Mucosa of gallbladder (tissue), 1 donor: ENCODE data around the gene GPC3. TPM values are rescaled to one million over a fixed set of nuclear protein-coding genes. Genes with fewer than 3 reads are reported as not detected.

ENCODE experiments used
- DNase-seq: peaks from one replicate; pipeline ENCODE4 v3.0.0-alpha.2; 2020; ENCODE audit warnings: low spot score
- total RNA-seq: library from RNA; stranded (reverse); gene quantifications from one replicate; pipeline ENCODE4 v1.2.1, GENCODE V29; 2021
- donor health status: DM: no; HTN: no; CAD: no.

Gene GPC3
- total RNA-seq, 1 donor from 2014 or later = 44.7 TPM

DNA sequence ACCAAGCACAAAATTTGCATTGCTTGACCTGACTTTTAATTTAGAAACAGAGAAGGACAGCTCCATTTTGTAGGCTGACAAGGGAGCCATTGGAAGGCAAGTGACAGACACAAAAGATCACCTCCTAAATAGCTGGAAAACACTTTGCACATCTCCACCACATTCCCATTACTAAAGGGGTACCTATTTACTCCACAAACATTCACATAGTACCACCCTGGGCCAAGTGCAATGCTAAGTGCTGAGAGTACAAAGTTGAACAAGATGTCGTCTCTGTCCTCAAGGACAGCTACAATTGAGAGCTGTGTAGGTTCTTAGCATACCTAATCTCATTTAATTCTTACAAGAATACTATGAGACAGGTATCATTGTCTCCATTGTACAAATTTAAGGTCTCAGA is 417.3 kb downstream of the GPC3 start:
- no peak for DNase-seq

DNA sequence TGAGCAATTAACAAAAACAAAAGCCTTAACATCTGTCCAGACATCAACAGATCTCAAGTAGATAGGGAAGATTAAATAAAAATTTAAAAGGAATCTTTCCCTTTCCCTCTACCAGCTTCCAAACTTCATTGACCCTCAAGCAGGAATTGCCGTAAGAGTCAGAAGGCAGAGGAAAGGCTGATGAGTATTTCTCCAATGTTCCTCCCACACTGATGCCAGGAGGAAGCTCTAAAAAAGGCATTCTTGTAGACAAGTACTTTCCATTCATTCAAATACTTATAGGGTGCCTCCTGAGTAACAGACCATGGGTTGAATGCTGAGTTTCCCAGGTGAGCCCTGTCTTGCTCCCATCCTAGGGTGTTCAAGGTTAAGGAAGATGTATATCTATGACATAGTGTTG is 418.5 kb downstream of the GPC3 start:
- DNase-seq = no peak

DNA sequence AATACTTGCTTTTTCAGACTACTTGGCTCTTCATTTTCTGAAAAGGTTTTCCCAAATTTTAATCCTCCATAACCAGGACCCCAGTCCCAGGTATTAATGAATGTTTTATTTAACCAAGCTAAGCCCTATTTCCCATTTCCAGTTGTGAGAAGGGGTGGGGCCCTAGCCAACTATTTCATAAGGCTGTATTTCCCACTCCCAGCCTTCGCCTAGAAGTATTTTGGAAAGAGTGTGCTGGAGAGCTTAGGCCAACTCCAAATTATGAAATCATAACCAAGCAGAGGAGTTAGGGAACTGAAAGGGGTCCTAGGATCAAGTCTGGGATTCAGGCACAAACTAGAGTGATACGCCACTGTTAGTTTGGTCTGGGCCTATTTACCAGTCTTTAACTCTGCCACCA is 421.7 kb downstream of the GPC3 start:
- DNase-seq = no peak

DNA sequence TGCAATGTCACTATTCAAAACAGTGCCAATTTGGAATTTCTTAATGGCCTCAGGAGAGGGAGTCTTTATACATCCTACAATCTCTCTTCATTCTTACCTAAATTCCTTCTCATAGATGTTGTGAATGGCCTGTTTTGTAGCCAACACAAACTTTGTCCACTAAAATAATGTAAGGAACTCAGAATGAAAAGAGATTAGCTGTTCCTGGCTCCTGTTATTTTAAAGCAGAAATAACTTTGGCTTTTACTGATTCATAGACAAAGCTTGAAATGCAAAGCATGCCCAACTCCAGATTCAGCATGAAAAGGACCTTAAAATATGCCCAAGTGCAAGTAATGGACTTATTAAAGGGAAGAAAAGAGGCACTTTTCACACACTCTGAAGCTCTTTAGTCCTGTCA is 424.1 kb downstream of the GPC3 start:
- no peak for DNase-seq

DNA sequence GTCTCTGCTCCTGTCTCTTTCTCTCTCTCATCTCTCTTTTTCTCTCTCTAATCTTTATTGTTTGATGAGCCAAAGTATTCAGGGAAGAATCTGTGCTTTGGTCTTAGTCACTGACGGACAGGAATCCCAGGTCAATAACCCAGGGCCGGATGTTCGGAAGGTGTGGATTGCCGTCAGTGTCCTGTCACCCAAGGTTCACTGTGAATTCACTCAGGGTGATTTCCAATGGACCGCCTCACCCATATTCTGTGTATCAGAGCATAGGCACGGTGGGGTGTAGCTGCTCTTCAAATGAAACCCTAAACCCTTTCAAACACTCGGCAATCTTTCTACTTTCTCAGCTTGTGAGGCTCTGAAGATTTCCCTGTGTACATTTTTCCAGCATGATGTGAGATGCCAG is 425.5 kb downstream of the GPC3 start:
- no peak for DNase-seq

DNA sequence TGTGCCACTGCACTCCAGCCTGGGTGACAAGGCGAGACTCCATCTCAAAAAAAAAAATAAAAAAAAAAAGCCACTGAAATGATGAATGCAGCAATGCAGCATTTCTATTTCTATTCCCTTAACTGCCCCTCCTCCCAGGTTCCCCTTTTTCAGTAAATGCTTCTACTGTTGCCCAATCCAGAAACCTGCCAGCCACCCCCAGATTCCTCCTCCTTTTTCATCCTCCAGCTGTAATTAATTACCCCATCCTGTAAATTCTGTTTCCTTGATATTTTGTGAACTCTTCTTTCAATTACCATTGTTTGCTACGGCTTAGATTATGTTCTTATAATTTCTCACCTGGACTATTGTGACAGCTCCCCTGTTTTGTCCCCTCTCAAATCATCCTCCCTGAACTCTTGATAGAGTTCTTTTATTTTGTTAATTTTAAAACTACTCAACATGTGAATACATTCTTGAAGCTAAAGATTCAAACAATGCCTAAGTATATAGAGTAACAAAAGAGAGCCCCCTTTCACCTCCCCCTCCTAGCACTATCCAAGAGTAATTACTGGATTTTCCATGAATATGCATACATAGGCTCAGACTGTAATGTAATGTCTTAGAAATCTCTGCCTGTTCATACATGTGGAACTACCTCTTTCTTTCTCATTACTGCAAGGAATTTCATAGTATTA is 429.5 kb downstream of the GPC3 start:
- no peak for DNase-seq

DNA sequence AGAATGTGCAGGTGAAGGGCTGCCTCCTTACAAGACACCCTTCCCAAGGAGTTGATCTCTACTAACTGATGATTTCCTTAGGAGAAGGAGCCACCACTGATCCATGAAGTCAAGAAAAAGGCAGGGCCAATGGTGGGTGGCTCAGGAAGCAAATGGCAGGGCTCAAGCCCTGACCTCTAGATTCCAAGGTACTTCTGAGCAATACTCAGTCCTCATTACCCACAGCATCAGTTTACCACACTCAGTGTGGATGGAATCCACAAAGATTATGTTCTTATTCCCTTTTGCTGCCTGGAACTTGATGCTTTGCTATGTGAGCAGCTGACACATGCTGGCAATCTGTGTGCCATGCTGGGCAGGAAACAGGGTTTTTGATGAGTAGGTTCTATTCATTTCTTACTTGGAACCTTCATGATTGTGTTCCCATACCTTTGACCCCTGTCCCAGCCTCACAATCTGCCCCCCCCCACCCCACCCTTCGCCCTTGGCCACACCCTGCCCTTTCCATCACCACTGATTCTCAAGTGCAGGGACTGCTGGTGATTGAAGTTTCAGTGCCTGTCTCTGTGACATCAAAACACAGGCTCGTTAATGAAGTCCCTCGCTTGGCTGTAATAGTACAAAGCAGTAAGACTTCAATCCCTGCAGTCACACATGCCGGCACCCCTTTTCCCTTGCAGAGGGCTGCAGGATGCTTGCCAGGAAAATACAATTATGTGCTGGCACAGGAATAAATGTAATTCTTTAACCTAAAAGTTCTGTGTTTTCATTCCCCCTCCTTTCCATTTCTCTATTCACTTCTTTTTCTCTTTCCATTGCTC is 434.5 kb downstream of the GPC3 start:
- DNase-seq = no peak

DNA sequence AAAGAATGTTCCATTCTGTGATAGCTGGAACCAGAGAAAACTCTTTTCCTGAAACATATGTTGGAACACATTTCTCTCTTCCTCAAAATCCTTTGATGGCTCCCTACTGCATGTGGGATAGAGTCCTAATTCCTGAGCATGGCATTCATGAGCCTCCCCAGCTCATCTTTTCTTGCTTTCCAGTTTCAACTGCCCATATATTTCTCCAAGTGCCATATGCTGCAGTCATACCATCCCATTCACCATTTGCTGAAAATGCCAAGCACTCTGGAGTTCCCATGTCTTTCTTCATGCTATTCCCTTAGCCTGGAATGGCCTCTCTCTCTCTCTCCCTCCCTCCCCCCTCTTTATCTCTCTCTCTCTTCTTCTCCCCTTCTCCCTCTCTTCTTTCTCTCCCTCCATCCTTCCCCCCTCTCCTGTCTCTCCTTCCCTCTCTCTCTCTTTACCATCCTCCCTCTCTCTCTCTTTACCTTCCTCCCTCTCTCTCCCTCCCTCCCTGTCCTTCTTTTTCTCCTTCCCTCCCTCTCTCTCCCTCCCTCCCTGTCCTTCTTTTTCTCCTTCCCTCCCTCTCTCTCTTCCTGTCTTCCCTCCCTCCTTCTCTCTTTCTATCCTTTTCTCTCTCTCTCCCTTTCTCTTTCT is 436.0 kb downstream of the GPC3 start:
- DNase-seq = no peak

DNA sequence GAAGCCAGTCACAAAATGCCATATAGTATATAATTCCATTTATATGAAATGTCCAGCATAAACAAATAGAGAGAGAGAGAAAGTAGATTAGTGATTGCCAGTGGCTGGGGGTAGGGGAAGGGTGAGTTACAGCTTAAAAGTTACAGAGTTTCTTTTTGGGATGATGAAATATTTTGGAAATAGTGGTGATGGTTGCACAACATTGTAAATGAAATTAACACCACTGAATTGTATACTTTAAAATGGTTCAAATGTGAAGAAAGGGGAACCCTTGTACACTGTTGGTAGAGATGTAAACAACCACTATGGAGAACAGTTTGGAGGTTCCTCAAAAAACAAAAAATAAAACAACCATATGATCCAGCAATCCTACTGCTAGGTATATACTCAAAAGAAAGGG is 439.0 kb downstream of the GPC3 start:
- DNase-seq = no peak

DNA sequence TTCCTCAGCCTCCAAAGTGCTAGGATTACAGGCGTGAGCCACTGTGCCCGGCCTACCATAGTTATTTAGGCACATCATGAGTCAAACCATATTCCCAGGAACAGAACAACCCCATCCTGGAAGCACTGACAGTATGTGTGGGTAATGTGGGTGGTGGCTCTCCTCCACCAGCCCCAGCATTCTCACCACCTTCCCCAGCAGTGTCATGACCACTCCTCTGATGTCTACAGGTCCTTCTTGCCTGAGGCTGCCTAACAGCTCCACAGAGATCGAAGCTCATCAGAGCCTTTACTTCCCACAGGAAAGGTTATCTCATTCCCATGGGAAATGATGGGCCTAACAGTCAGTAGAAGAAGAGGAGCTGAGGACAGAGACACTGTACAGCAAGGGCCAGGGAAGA is 440.6 kb downstream of the GPC3 start:
- no peak for DNase-seq

DNA sequence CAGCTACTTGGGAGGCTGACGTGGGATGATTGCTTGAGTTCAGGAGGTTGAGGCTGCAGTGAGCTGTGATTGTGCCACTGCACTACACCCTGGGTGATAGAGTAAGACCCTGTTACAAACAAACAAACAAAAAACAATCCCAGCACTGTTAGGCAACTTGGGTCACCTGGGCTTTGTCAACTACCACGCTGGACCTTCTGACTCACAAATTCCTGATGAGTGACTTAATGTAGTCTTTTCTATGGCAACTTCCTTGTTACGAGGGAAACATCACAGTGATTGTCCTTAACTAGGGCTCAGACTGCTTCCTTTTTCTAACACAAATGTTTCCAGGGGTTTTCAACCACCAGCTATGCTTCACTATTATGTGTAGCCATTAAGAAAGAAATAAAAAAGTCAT is 441.3 kb downstream of the GPC3 start:
- peak; percentile 55 for DNase-seq

DNA sequence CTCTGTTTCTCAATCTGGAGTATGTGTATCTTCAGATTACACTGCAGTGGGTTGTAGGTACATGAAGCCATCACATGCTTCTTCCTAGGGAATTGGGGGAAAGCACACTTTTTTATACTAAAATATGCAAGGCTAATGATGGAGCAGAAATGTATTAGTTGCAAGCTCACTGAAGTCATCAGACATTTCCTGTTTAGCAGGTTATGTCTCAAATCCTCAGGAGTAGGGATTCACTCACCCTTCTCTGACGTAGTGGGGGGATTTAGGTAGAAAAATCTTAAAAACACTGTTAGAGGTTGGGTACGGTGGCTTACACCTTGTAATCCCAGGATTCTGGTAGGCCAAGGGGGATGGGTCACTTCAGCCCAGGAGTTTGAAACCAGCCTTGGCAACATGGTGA is 441.7 kb downstream of the GPC3 start:
- DNase-seq = no peak

DNA sequence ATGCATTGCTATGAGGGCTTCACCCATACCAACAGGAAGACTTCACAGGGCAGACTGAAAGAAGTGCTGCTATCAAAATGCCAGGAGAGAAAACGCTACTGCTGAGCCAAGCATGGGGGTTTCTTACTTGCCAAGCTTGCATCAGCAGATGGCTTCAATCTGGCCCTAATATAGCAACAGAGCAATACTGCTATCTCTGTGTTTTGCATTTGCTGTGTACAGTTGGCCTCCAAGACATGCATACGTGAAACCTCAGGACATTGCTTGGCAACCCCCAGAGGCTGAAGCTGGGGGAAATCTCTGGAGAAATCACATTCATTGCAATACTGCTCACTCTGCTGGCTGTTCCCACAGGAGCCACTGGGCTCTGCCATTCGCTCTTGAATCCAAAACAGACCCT is 442.9 kb downstream of the GPC3 start:
- DNase-seq = no peak

DNA sequence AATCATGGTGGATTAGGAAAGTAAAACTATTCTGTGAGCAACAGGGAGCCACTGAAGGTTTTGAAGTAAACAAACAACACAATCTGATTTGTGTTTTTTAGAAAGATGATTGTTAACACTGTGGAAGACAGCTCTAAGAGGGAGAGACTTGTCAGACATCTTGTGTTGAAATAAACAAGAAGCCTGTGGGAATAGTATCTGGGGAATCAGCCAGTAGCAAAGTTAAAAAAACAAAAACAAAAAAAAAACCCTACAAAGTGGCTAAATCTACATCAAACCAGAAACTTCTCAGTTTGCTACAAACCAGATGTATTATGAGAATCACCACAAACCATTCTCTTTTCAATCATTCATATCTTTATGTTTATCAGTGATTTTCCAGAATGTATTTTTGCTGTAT is 444.4 kb downstream of the GPC3 start:
- no peak for DNase-seq

DNA sequence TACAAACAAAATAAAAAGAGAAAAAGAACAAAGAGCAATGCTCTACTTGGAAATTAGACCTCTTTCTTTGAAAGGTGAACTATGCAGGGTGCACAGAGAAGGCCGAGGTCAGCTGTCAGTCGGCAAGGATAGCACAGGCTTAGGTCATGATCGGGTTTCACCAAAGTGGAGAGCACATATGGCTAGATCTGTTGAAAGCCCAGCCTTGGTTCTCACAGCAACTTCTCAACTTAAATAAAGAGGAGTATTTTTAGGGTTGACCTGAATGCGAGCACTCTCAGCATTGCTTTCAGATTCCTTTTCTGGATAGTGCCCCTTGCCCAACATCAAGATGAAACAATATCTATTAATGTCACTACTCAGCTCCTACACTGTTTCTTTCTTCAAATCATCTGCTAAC is 447.2 kb downstream of the GPC3 start:
- DNase-seq = no peak

DNA sequence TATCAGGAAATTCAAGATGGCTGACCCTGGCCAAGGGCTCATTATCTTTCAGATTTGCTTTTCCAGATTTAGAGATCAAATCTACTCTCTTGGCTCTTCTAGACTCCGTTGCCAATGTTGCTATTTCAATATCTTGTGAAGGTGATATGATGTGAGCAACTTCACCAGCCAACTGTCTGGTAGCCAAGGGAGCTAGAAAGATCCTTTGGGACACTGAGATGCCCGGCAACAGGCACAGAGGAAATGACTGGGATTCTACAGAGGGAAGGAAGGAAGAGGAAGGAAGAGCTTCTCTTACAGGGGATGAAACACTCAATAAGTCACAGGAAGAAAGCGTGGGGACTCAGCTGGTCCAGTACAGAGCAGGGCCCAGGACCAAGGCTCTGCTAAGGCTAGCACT is 448.3 kb downstream of the GPC3 start:
- DNase-seq = no peak

DNA sequence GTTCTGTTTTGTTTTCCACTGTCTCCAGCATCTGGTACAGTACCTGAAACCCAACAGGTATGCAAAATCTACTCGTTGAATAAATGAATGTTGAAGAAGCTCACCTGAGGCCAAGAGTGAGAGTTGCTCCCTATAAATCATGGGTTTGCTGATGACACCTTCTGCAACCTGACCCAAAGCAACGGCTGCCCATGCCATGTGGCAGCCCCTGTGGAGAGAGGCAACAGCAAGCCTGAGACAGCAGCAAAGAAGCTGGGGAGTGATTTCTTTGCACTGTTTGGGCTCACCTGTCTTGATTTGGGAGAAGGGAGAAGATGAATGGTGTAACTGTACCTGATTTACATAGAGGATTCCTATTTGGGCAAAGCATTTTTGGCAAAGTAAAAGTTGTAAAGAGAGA is 450.3 kb downstream of the GPC3 start:
- no peak for DNase-seq

DNA sequence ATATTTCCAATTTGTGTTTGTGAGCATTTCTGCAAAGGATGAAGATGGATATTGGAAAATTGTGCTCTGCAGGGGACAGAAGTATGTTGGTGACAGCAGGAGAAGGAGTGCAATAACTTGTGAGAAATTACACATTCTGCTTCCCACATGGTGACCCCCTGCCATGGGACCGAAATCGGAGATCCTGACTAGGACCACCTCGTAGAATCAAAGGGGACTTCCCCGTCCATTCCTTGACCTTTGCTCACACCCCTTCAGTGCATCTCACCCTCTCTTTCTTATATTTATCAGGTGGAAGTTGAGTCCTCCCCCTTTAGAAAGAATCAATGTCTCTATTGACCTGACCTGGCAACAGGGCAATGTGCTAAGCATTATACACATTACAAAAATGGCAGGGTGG is 451.2 kb downstream of the GPC3 start:
- no peak for DNase-seq

DNA sequence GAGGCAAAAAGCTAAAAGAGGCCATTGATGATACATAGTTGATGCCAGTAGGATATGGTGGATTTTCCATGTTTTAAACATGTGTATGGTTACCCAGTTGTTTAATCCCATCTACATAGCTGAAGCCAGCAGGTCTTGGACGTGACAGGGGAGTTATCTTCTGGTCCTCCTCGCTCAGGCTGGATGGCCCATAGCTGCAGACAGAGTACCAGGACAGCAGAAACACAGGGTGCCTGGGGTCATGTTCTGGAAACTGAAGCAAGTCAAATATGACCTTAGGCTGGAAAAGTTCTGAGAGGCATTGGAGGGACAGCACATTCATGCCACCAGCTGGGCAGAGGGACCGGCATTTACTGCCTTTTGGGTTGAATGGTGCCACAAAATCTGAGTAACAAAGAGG is 452.1 kb downstream of the GPC3 start:
- no peak for DNase-seq

DNA sequence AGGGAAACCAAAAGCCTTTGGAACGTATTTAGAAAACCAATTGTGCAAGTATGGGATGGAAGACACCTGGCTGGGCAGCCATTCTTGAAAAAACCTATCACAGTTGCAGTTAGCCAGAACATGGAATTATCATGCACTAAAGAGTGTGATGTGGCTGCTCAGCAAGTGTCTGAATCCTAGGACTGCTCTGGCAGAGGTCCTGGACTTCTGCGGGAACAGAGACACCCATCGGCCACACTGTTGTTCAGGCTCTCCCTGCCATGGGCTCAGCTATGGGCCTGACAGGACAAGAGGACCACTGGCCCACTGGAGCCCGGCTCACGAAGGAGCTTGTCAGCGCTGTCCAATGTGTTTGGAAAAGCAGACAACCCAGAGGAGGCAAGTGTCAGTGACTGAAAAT is 454.4 kb downstream of the GPC3 start:
- no peak for DNase-seq

DNA sequence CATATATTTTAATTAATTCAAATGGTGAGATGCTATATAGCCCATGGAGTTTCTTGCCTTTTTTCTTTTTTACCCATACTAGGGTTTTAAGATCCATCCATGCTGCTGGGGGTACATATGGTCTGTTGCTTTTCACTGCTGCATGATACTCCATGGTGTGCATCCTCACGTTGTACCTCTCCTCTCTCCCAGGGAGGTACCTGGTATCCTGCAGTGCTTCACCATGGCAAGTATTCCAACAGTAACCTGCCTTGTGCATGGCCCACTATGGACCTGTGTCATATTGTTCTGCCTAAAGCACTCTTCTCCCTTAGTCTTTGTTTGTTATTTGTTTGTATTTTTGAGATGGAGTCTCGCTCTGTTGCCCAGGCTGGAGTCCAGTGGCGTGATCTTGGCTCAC is 455.8 kb downstream of the GPC3 start:
- no peak for DNase-seq

DNA sequence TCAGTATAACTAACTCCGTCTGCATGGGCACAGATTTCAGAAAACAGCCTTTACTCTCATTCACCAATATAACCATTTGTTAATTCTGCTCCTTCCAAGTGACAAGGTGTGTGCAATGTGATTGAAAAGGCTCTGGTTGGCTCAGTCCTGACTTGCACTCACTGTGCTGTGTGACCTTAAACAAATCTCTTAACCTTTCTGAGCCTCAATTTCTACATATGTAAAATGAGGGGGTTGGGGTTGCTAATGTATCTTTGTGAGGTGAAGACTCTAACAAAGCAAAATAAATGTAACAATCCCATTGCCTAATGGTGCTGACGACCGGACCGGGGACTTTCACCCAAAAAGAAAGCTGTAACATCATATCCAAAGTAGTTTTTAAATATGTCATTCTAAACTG is 457.6 kb downstream of the GPC3 start:
- no peak for DNase-seq

DNA sequence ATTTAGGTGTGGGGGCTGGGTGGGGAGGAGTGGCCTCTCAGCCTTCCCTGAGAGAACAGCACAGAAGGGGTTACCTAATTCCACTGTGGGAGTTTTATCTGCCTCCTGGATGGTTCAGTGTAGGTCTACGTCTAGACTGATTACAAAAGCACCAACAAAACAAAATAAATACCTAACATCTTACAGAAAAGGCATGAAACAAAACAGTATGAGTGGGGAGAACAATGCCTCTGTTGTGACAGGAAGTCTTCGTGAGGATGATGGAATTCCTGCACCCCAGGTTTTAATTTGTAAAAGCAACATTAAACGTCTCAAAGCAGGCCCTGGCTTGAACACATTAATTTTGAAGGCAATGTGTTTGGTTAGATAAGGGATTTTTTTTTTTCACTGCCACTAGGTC is 458.0 kb downstream of the GPC3 start:
- no peak for DNase-seq
